WI38 (cell line): ENCODE measurements around the gene IQCB1.
"Not testable (repeated sequence)": the region's sequence is repeated elsewhere in the genome, so short reads cannot be mapped to it uniquely, and the experiment has no call there.

Experiments
- H3K4me3 ChIP-seq: 2 replicates; pipeline ENCODE4 v1.5.1; 2011; ENCODE audit warnings: low read depth, mild to moderate bottlenecking, control low read depth, low read length
- TF ChIP-seq, protein P1 (sequence below): IDR thresholded peaks from 2 replicates; pipeline ENCODE4 v1.5.1; 2012; ENCODE audit warnings: low read depth, mild to moderate bottlenecking, control low read depth, low read length

The IQCB1 gene

DNA sequence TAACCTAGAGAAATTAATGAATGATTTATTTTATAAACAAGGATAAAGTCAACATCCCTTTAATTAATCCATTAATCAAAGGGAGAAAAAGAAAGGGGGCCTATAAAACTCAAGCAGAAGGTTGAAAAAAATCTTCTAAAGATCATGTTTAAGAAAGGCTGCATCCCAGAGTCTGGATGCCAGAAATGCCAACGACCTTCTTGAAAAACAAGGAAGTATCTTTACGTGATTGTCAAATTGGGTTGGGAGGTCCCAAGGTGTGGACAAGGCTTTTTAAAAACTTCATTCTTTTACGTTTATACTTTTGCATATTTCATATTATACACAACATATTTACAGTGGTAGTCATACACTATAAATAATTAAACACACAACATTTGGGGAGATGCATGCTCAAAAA is 86.9 kb downstream of the IQCB1 start:
- TF ChIP-seq, protein P1, sequence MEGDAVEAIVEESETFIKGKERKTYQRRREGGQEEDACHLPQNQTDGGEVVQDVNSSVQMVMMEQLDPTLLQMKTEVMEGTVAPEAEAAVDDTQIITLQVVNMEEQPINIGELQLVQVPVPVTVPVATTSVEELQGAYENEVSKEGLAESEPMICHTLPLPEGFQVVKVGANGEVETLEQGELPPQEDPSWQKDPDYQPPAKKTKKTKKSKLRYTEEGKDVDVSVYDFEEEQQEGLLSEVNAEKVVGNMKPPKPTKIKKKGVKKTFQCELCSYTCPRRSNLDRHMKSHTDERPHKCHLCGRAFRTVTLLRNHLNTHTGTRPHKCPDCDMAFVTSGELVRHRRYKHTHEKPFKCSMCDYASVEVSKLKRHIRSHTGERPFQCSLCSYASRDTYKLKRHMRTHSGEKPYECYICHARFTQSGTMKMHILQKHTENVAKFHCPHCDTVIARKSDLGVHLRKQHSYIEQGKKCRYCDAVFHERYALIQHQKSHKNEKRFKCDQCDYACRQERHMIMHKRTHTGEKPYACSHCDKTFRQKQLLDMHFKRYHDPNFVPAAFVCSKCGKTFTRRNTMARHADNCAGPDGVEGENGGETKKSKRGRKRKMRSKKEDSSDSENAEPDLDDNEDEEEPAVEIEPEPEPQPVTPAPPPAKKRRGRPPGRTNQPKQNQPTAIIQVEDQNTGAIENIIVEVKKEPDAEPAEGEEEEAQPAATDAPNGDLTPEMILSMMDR = no peak
- peak overlapping the region; percentile 96 for H3K4me3 ChIP-seq

DNA sequence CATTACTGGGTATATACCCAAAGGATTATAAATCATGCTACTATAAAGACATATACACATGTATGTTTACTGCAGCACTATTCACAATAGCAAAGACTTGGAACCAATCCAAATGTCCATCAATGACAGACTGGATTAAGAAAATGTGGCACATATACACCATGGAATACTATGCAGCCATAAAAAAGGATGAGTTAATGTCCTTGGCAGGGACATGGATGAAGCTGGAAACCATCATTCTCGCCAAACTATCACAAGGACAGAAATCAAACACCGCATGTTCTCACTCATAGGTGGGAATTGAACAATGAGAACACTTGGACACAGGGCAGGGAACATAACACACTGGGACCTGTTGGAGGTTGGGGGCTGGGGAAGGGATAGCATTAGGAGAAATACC is 91.8 kb downstream of the IQCB1 start:
- not testable (repeated sequence) for H3K4me3 ChIP-seq

DNA sequence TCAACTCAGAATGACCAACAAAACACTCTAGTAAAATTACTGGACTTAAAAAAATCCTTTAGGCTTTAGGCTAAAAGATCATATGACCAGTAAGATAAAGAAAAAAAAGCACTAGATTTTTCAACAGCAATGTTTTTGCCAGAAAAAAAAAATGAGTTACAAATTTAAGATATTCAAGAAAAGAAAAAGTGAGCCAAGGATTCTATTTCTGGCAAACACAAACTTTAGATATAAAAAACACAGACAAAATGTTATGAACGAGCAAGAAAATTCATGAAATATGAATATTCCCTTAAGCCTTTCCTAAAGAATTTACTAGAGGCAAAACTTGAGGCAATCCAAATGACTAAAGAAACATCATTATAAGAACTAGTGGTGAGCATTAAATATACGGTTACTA is 94.0 kb downstream of the IQCB1 start:
- TF ChIP-seq, protein P1 = no peak
- no peak overlapping the region for H3K4me3 ChIP-seq

DNA sequence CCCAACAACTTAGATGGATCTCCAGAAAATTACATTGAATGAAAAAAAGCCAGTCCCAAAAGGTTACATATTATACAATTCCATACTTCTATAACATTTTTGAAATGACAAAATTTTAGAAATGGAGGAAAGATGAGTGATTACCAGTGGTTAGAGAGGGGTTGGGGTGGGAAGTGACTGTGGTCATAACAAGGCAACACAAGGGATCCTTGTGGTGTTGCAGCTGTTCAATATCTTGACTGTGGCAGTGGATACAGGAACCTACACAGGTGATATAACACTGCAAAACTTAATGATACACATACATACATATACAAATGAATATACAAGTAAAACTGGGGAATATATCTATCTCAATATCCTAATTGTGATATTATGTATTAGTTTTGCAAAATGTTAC is 95.0 kb downstream of the IQCB1 start:
- H3K4me3 ChIP-seq = no peak overlapping the region
- TF ChIP-seq, protein P1 = no peak

DNA sequence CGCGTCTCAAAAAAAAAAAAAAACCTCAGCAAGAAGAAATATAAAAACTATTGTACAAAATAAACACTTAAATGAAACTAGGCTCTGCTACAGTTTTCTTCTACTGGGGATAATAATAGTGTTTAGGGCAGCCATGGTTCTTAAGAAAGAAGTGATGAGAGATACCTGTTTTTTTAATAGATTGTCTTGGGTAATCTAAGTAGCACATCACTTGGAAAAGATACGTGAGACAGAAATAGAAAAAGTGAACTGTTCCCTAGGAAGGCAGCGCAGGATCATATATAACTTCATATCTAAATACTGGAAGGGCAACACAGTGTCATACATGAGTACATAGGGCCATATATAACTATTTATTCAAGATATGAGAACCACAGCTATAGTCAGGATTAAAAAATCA is 97.2 kb downstream of the IQCB1 start:
- H3K4me3 ChIP-seq = no peak overlapping the region
- TF ChIP-seq, protein P1 = no peak

DNA sequence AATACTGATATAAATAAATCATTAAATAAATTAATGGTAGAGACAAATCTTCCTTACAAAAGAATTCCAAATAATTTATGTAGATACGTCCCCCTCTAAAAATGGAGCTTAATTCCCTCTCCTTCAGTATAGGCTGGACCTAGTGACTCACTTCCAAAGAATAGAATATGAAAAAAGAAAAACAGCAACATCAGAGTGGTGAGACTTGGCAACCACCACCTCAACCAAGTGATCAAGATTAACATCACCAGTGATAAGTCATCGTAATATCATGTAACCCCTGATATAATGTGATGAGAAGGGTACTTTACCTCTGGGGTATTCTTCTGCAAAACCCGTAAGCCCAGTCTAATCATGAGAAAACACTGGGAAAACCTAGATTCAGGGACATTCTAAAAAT is 98.7 kb downstream of the IQCB1 start:
- no peak overlapping the region for H3K4me3 ChIP-seq
- TF ChIP-seq, protein P1 = no peak

DNA sequence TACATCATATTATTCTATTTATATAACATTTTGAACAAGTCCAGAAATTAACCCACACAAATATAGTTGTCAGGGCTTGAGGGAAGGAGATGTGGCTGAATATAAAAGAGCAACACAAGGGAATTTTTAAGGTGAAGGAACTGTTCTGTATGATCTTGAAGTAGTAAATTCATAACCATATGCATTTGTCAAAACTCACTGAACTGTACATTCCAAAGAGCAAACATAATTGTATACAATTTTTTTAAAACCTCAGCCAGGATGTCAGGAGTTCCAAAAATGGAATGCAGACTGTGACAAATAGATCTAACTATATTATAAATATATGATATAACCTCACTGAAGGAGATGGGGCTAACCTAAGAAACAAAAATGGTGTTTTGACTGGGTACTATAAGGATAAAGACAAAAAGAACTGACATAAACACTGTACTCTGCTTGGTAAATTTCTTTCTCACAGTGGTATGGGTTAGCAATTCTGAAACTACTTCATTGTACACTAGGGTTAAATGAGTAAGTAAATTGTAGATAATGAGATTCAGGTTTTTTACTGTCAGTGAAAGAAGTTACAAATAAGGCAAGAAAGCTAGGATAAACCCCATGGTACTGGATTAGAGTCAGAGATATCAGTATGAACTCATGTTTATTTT is 99.7 kb downstream of the IQCB1 start:
- no peak overlapping the region for H3K4me3 ChIP-seq
- TF ChIP-seq, protein P1 = no peak
